ENCODE measurements around the gene SLC38A3. TPM values are rescaled to one million over a fixed set of nuclear protein-coding genes. Genes with fewer than 3 reads are reported as not detected.

Gene SLC38A3
- total and polyA plus RNA-seq, 2 experiments from 2014 or later: 0.36 TPM; not detected in 1

DNA sequence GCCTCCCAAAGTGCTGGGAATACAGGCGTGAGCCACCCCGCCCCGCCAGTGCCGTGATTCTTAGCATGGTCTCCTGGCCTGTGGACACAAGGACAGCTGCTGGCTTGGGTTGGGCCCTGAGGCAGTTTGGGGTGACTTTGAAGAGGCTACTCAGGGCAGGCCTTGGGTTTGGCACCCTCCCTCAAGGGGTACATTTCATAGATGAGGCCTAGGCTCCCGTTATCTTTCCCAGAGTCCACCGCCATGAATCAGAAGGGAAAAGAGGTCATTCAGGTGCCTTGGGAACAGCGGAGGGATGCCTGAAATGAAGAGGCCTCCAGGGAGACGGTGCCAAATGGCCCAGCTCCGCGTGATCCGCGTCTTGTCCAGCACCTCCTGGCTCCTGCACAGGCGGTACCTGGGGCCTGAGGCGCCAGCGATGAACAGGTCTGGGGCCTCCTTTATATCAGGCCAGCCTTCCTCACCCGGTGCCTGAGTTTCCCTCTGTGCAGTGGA lies 40.2 kb downstream of the SLC38A3 start:
- Histone ChIP-seq H3K4me2 (ENCODE audit: unreplicated experiment) (peak overlapping the region; percentile 82), H3K9ac (peak overlapping the region; percentile 77), H3K9me3 (ENCODE audit: low read depth) (no peaks in the 10 kb centered on the region), H3K79me2 (ENCODE audit: insufficient read depth) (peaks cover 92% of the 10 kb centered on the region), H3K9me2 (ENCODE audit: insufficient read depth) (no peaks in the 10 kb centered on the region), H3K27ac (peak overlapping the region; percentile 91), H3K36me3 (ENCODE audit: low read depth) (no peaks in the 10 kb centered on the region; the same call in 1 of the 2 replicates), H3K4me1 (ENCODE audit: insufficient read depth) (peaks cover 50% of the 10 kb centered on the region), H3K4me3 (peak overlapping the region; percentile 62), H3K27me3 (replicated peaks; ENCODE audit: insufficient read depth) (no peaks in the 10 kb centered on the region), H4K20me1 (ENCODE audit: insufficient read depth) (no peaks in the 10 kb centered on the region), H3F3A (ENCODE audit: insufficient read depth) (peaks cover 44% of the 10 kb centered on the region), H2AFZ (no peak overlapping the region)
- TF ChIP-seq EZH2phosphoT487 (IDR thresholded peaks at IDR 0.05; ENCODE audit: insufficient read depth, low read depth) (no peak), EZH2 (IDR thresholded peaks at IDR 0.05; ENCODE audit: insufficient read depth, poor library complexity, severe bottlenecking) (no peak)
- in situ Hi-C loops (cut with MboI): no loop called here
- DNase-seq: no peak
- 63 to 68% methylated on average over 16 of the region's 16 CpGs for WGBS, 2 experiments (ENCODE audit: low coverage in 1 of 2, low lambda C conversion rate in 2 of 2, missing lambda C conversion rate in 2 of 2)

DNA sequence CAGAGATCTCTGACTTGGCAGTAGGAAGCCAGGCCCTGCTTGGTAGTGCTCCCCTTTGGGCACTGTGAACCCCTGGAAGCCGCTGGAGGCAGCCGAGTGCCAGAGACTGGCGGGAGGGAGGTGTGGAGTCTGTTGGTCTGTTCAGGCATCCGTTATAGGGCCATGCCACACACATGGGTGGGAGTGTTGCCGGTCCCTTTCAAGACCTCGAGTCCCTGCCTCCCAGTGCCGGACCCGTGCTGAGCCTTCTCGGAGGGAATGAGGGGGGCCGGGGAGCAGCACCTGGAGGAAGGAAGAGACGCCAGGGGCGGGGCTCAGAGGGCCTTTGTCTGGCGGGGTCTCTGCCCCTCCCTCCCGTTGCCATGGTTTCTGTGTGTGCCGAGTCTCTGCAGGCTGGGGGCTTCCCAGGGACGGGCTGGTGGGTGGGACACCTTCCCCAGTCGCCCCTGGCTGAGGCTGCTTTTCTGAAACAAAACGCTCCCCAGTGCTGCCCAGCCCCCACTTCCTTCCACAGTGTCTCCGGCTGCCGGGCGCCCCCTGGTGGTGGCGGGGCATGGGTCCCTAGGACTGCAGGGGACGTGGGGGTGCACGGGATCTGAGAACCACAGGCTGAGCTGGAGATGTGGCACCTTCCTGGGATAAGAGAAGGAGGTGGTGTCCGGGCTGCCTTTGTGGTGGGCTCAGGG lies 40.9 kb downstream of the SLC38A3 start:
- in situ Hi-C loops (cut with MboI): no loop called here
- Histone ChIP-seq H4K20me1 (ENCODE audit: insufficient read depth) (no peaks in the 10 kb centered on the region), H3K27ac (peak overlapping the region; percentile 91), H3K27me3 (replicated peaks; ENCODE audit: insufficient read depth) (no peaks in the 10 kb centered on the region), H3K9ac (peak overlapping the region; percentile 77), H3K4me3 (peak overlapping the region; percentile 62), H3K36me3 (ENCODE audit: low read depth) (no peaks in the 10 kb centered on the region; the same call in 1 of the 2 replicates), H3K9me3 (ENCODE audit: low read depth) (no peaks in the 10 kb centered on the region), H3K4me1 (ENCODE audit: insufficient read depth) (peaks cover 50% of the 10 kb centered on the region), H2AFZ (no peak overlapping the region), H3F3A (ENCODE audit: insufficient read depth) (peaks cover 45% of the 10 kb centered on the region), H3K4me2 (ENCODE audit: unreplicated experiment) (peak overlapping the region; percentile 82), H3K9me2 (ENCODE audit: insufficient read depth) (no peaks in the 10 kb centered on the region), H3K79me2 (ENCODE audit: insufficient read depth) (peaks cover 92% of the 10 kb centered on the region)
- WGBS, 2 experiments (ENCODE audit: low coverage in 1 of 2, low lambda C conversion rate in 2 of 2, missing lambda C conversion rate in 2 of 2): 4 to 7% methylated on average over 19 to 24 of the region's 25 CpGs
- DNase-seq: peak; percentile 94
- TF ChIP-seq EZH2phosphoT487 (IDR thresholded peaks at IDR 0.05; ENCODE audit: insufficient read depth, low read depth) (no peak), EZH2 (IDR thresholded peaks at IDR 0.05; ENCODE audit: insufficient read depth, poor library complexity, severe bottlenecking) (no peak)

DNA sequence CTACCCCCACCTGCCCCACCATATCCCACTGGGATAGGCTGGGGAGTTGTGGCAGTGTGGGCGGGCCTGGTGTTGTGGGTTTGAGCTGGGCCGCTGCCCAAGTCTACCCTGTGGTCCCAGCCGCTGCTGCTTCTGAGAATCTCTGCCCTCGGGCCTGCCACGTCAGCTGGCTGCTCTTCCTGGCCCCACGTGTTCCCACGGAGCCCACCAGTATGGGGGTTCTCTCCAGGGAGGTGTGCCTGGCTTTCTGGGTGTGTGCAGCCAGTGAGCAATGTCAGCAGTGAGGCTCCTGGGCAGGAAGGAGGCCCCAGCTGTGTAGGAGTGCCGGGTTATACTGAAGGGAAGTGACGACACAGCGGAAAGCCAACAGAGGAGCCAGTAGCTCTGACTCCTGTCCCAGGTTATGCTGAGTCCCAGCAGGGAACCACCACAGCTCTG lies 41.5 kb downstream of the SLC38A3 start:
- H3K9me3 ChIP-seq (ENCODE audit: low read depth): no peaks in the 10 kb centered on the region
- peak overlapping the region; percentile 62 for H3K4me3 ChIP-seq
- no peaks in the 10 kb centered on the region for H3K9me2 ChIP-seq (ENCODE audit: insufficient read depth)
- no peaks in the 10 kb centered on the region for H4K20me1 ChIP-seq (ENCODE audit: insufficient read depth)
- no peak for TF ChIP-seq EZH2phosphoT487 (IDR thresholded peaks at IDR 0.05; ENCODE audit: insufficient read depth, low read depth)
- no peak for TF ChIP-seq EZH2 (IDR thresholded peaks at IDR 0.05; ENCODE audit: insufficient read depth, poor library complexity, severe bottlenecking)
- DNase-seq: peak; percentile 99
- peak overlapping the region; percentile 91 for H3K27ac ChIP-seq
- H3K4me1 ChIP-seq (ENCODE audit: insufficient read depth): peaks cover 52% of the 10 kb centered on the region
- 6 to 9% methylated on average over 10 of the region's 10 CpGs for WGBS, 2 experiments (ENCODE audit: low coverage in 1 of 2, low lambda C conversion rate in 2 of 2, missing lambda C conversion rate in 2 of 2)
- in situ Hi-C loops (cut with MboI): no loop called here
- H3K27me3 ChIP-seq (replicated peaks; ENCODE audit: insufficient read depth): no peaks in the 10 kb centered on the region
- H3F3A ChIP-seq (ENCODE audit: insufficient read depth): peaks cover 45% of the 10 kb centered on the region
- no peaks in the 10 kb centered on the region; the same call in 1 of the 2 replicates for H3K36me3 ChIP-seq (ENCODE audit: low read depth)
- peak overlapping the region; percentile 77 for H3K9ac ChIP-seq
- no peak overlapping the region for H2AFZ ChIP-seq
- H3K79me2 ChIP-seq (ENCODE audit: insufficient read depth): peaks cover 92% of the 10 kb centered on the region
- H3K4me2 ChIP-seq (ENCODE audit: unreplicated experiment): peak overlapping the region; percentile 82

DNA sequence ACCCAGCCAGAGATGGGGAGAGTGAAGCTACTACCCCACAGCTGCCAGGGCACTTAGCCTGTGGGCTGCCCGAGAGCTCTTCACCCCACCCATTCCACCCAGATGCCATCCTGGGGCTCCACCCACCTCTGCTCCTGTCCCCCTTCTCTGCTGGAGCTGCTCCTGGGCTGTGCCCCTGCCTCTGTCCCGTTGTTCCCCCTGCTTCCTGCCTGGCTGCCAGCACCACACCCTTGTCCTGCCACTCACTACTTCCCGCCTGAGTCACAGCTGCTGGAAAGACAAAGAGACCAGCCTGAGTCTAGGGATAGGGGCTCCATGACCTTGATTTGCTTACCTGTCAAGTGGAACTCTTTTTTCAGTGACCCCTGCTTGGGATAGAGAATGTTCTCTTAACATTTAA lies 43.3 kb downstream of the SLC38A3 start:
- no peaks in the 10 kb centered on the region for H3K9me3 ChIP-seq (ENCODE audit: low read depth)
- TF ChIP-seq EZH2phosphoT487 (IDR thresholded peaks at IDR 0.05; ENCODE audit: insufficient read depth, low read depth): no peak
- no peak for TF ChIP-seq EZH2 (IDR thresholded peaks at IDR 0.05; ENCODE audit: insufficient read depth, poor library complexity, severe bottlenecking)
- H4K20me1 ChIP-seq (ENCODE audit: insufficient read depth): no peaks in the 10 kb centered on the region
- 6 to 9% methylated on average over 3 of the region's 3 CpGs for WGBS, 2 experiments (ENCODE audit: low coverage in 1 of 2, low lambda C conversion rate in 2 of 2, missing lambda C conversion rate in 2 of 2)
- no peak overlapping the region for H2AFZ ChIP-seq
- in situ Hi-C loops (cut with MboI): no loop called here
- H3K9me2 ChIP-seq (ENCODE audit: insufficient read depth): no peaks in the 10 kb centered on the region
- peaks cover 46% of the 10 kb centered on the region for H3K4me1 ChIP-seq (ENCODE audit: insufficient read depth)
- peak overlapping the region; percentile 77 for H3K9ac ChIP-seq
- H3K27me3 ChIP-seq (replicated peaks; ENCODE audit: insufficient read depth): no peaks in the 10 kb centered on the region
- H3F3A ChIP-seq (ENCODE audit: insufficient read depth): peaks cover 41% of the 10 kb centered on the region
- H3K27ac ChIP-seq: peak overlapping the region; percentile 91
- H3K79me2 ChIP-seq (ENCODE audit: insufficient read depth): peaks cover 92% of the 10 kb centered on the region
- peaks cover 4% of the 10 kb centered on the region; the same call in 1 of the 2 replicates for H3K36me3 ChIP-seq (ENCODE audit: low read depth)
- peak; percentile 72 for DNase-seq
- H3K4me3 ChIP-seq: no peak overlapping the region
- peak overlapping the region; percentile 23 for H3K4me2 ChIP-seq (ENCODE audit: unreplicated experiment)

All from GM23248 (cell line).